C4-2B (cell line): ENCODE results near the gene SLC16A1.

Source experiments
- CTCF ChIP-seq: fragments of 450-650 bp; conservative IDR thresholded peaks from 2 replicates; pipeline ENCODE4 v1.5.1; 2017; ENCODE audit warnings: mild to moderate bottlenecking
- ZFX ChIP-seq: fragments of 450-650 bp; IDR thresholded peaks from 2 replicates; pipeline ENCODE4 v1.6.1; 2017

- TF ChIP-seq CTCF = no peak
- no peak for TF ChIP-seq ZFX
Observed at GRCh38 chr1:112937495-112937894, 18.5 kb downstream of the SLC16A1 start.
